Sigmoid colon (tissue), 7 donors: ENCODE results near the gene PRKN. TPM values are rescaled to one million over a fixed set of nuclear protein-coding genes. Genes with fewer than 3 reads are reported as not detected.
A peak's percentile ranks its signal among the peaks of the same experiment; 100 is the strongest.

Experiments
- DNase-seq: peaks from one replicate; pipeline ENCODE4 v3.0.0-alpha.2; 2019
- H3K27ac ChIP-seq, 4 donors: fragments of 200-600 bp; sonication (generic); one replicate each; pipeline ENCODE4 v1.5.1; 2016 to 2019; ENCODE audit warnings: mild to moderate bottlenecking in 1 of 4
- H3K27me3 ChIP-seq, 3 donors: fragments of 200-600 bp; sonication (generic); one replicate each; pipeline ENCODE4 v1.5.1; 2019; ENCODE audit warnings: mild to moderate bottlenecking in 1 of 3
- H3K36me3 ChIP-seq, 4 donors: fragments of 200-600 bp; sonication (generic); one replicate each; pipeline ENCODE4 v1.5.1; 2016 to 2019
- H3K4me1 ChIP-seq, 4 donors: fragments of 200-600 bp; sonication (generic); one replicate each; pipeline ENCODE4 v1.5.1; 2017 to 2019
- H3K4me3 ChIP-seq, 4 donors: fragments of 200-600 bp; sonication (generic); one replicate each; pipeline ENCODE4 v1.5.1; 2017 to 2019; ENCODE audit warnings: mild to moderate bottlenecking in 2 of 4, moderate library complexity in 1 of 4
- H3K9me3 ChIP-seq, 4 donors: fragments of 200-600 bp in 3 of 4; sonication (generic) in 3 of 4; one replicate each; pipeline versions ENCODE4 v1.5.1 to v1.6.1; 2013 to 2019
- CTCF ChIP-seq, 4 experiments: fragments of 450-650 bp in 3 of 4; fragments of 200-600 bp in 1 of 4; IDR thresholded peaks; one replicate each; pipeline ENCODE4 v1.5.1; 2016 to 2019; ENCODE audit warnings: antibody characterized with exemption in 4 of 4, mild to moderate bottlenecking in 3 of 4, moderate library complexity in 2 of 4
- EP300 ChIP-seq, 4 donors: sonication (generic); formaldehyde crosslinking; IDR thresholded peaks; one replicate each; pipeline ENCODE4 v1.6.1; 2017; ENCODE audit warnings: antibody characterized with exemption in 4 of 4
- POLR2A ChIP-seq, 2 donors: fragments of 450-650 bp; IDR thresholded peaks; one replicate each; pipeline ENCODE4 v1.6.1; 2016; ENCODE audit warnings: antibody characterized with exemption in 2 of 2, mild to moderate bottlenecking in 2 of 2, moderate library complexity in 2 of 2
- POLR2AphosphoS5 ChIP-seq, 4 donors: sonication (generic); formaldehyde crosslinking; IDR thresholded peaks; one replicate each; pipeline ENCODE4 v1.6.1; 2017; ENCODE audit warnings: antibody characterized with exemption in 4 of 4
- WGBS, 2 donors: extraction: QIAGEN DNeasy Blood & Tissue Kit; methylation state at CpG; one replicate each; pipeline ENCODE4 v1.1.7; 2013; 5-methylcytosine and 5-hydroxymethylcytosine counted together
- intact Hi-C: fragments of 100-400 bp; cut with DNase I; formaldehyde crosslinking; loops from one replicate; pipeline ENCODE4 v1.15.1; 2023
- polyA plus RNA-seq, 3 donors: library from polyadenylated mRNA; stranded (reverse); fragments of 200-250 nt; gene quantifications; one replicate each; pipeline ENCODE4 v1.2.3, GENCODE V29; 2013
- total RNA-seq, 4 donors: library from RNA; depleted of rRNA; stranded (reverse); fragments of >200 nt; gene quantifications; one replicate each; pipeline ENCODE4 v1.1.0, GENCODE V29; 2016
- donor health status: healthy with polysubstance abuse.
- donor health status: Bipolar disorder and iron deficiency.
- donor health status: healthy.

PRKN gene
- total and polyA plus RNA-seq, 7 donors: 0.38 to 173 (median 9.7) TPM

DNA sequence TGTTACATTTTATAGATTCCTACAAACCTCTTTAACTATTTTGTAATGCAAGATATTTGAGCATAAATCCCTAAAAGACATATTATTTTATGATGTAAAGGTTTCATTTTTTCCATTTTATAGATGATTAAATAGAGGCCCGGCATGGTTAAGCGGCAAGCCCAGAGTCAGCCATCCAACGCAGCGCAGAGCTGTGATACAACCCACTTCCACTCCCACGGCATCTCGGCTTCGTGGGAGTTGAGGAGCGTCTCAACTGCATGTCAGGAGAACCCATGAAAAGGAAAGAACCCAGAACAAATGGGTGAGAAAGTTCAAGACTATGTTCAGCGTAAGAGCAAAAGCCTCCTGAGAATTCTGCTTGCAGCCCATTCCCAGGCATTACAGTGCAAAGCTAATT, 488.2 kb downstream of the PRKN start:
- no peaks in the 10 kb centered on the region for H3K36me3 ChIP-seq
- 95 to 96% methylated on average over 9 of the region's 9 CpGs for WGBS, 2 donors
- no peak for TF ChIP-seq POLR2A (IDR thresholded peaks at IDR 0.05)
- TF ChIP-seq EP300 (IDR thresholded peaks at IDR 0.05): no peak
- no peak for TF ChIP-seq POLR2AphosphoS5 (IDR thresholded peaks at IDR 0.05)
- no peak for TF ChIP-seq CTCF (IDR thresholded peaks at IDR 0.05)

GRCh38 chr6:162238675-162239074, 488.9 kb downstream of the PRKN start:
- no peak overlapping the region for H3K4me3 ChIP-seq
- intact Hi-C loops: no loop called here
- no peak for DNase-seq
- H3K27me3 ChIP-seq: no peaks in the 10 kb centered on the region
- no peaks in the 10 kb centered on the region for H3K36me3 ChIP-seq
- TF ChIP-seq EP300 (IDR thresholded peaks at IDR 0.05): no peak
- no peak for TF ChIP-seq CTCF (IDR thresholded peaks at IDR 0.05)
- no peak for TF ChIP-seq POLR2AphosphoS5 (IDR thresholded peaks at IDR 0.05)
- TF ChIP-seq POLR2A (IDR thresholded peaks at IDR 0.05): no peak
- no peaks in the 10 kb centered on the region for H3K9me3 ChIP-seq
- H3K4me1 ChIP-seq: no peaks in the 10 kb centered on the region
- no peak overlapping the region for H3K27ac ChIP-seq
- 89 to 92% methylated on average over 8 of the region's 8 CpGs for WGBS, 2 donors

More for the DNA sequence above, 488.2 kb downstream of the PRKN start:
- no peak overlapping the region for H3K4me3 ChIP-seq
- no peak for DNase-seq
- no peak overlapping the region for H3K27ac ChIP-seq
- H3K27me3 ChIP-seq: no peaks in the 10 kb centered on the region
- H3K4me1 ChIP-seq: no peaks in the 10 kb centered on the region
- no peaks in the 10 kb centered on the region for H3K9me3 ChIP-seq
- intact Hi-C loops: no loop called here

DNA sequence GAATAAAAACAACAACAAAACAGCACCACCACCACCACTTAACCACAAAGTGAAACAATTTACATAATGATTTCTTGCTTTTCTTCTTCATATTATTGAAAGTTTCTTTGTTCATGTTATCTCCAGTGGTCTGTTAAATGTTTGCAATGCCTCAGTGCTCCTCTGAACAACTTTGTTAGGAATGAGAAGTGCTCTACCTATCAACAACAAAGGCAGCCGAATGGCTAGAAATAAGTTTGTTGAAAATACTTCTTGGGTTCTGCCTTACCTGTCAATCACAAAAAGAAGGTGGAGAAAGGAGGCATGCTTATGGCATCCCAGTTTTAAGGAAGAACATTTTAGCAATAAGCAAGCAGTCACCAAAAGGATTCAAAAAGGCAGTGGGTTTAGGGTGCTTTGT, 490.2 kb downstream of the PRKN start:
- Histone ChIP-seq H3K36me3 (no peaks in the 10 kb centered on the region), H3K27ac (no peak overlapping the region), H3K27me3 (no peaks in the 10 kb centered on the region), H3K4me3 (no peak overlapping the region), H3K4me1 (no peaks in the 10 kb centered on the region), H3K9me3 (no peaks in the 10 kb centered on the region)
- TF ChIP-seq EP300 (IDR thresholded peaks at IDR 0.05) (no peak), CTCF (IDR thresholded peaks at IDR 0.05) (no peak), POLR2A (IDR thresholded peaks at IDR 0.05) (no peak), POLR2AphosphoS5 (IDR thresholded peaks at IDR 0.05) (no peak)
- intact Hi-C loops: no loop called here
- DNase-seq: no peak
- 79 to 89% methylated on average over 1 of the region's 1 CpG for WGBS, 2 donors

DNA sequence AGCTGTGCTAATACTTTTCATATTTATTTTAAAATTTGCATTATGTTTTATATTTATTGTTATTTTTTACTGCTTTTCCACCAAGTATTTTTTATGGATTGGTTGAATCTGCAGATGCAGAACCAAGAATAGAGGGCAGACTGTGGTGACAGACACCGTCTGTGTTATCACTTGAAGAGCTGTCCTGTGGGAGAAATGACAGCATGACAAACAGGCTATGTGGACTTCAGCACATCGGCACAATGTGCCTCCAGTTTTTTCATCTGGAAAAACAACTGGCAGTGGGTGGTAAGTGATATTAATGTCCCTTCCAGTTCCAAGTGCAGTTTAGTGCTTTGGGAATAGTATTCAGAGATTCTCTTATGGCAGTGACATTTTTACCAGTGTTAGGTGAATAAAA, 492.9 kb downstream of the PRKN start:
- Histone ChIP-seq H3K9me3 (no peaks in the 10 kb centered on the region), H3K27me3 (no peaks in the 10 kb centered on the region), H3K27ac (no peak overlapping the region), H3K4me1 (peaks cover 0 to 10% (median 3%) of the 10 kb centered on the region in 4 donors), H3K4me3 (no peak overlapping the region), H3K36me3 (no peaks in the 10 kb centered on the region)
- DNase-seq: no peak
- 72 to 79% methylated on average over 2 of the region's 2 CpGs for WGBS, 2 donors
- intact Hi-C loops: no loop called here
- TF ChIP-seq CTCF (IDR thresholded peaks at IDR 0.05): no peak
- TF ChIP-seq POLR2AphosphoS5 (IDR thresholded peaks at IDR 0.05): no peak
- TF ChIP-seq POLR2A (IDR thresholded peaks at IDR 0.05): no peak
- no peak for TF ChIP-seq EP300 (IDR thresholded peaks at IDR 0.05)

- Histone ChIP-seq H3K4me3 (no peak overlapping the region), H3K9me3 (no peaks in the 10 kb centered on the region), H3K27me3 (no peaks in the 10 kb centered on the region), H3K4me1 (peaks cover 0 to 10% (median 3%) of the 10 kb centered on the region in 4 donors), H3K36me3 (no peaks in the 10 kb centered on the region), H3K27ac (no peak overlapping the region)
- WGBS, 2 donors: 67 to 76% methylated on average over 1 of the region's 1 CpG
- TF ChIP-seq CTCF (IDR thresholded peaks at IDR 0.05) (no peak), EP300 (IDR thresholded peaks at IDR 0.05) (no peak), POLR2A (IDR thresholded peaks at IDR 0.05) (no peak), POLR2AphosphoS5 (IDR thresholded peaks at IDR 0.05) (peak in 2 of 4 donors; percentile 31 to 50)
- intact Hi-C loops: no loop called here
- no peak for DNase-seq
These were observed 497.3 kb downstream of the PRKN start for GRCh38 chr6:162230147-162230752.
